Ishikawa (cell line): ENCODE data around the gene TNRC6C.

Experiments
- CEBPB ChIP-seq: IDR thresholded peaks from 2 replicates; pipeline ENCODE4 v1.6.1; 2012
- CREB1 ChIP-seq: IDR thresholded peaks from 2 replicates; pipeline ENCODE4 v1.6.1; 2012; ENCODE audit warnings: low read depth
- EGR1 ChIP-seq: IDR thresholded peaks from 2 replicates; pipeline ENCODE4 v1.6.1; 2012
- EP300 ChIP-seq: IDR thresholded peaks from 2 replicates; pipeline ENCODE4 v1.6.1; 2012; ENCODE audit warnings: borderline replicate concordance
- FOXM1 ChIP-seq: IDR thresholded peaks from 2 replicates; pipeline ENCODE4 v1.6.1; 2012; ENCODE audit warnings: low read depth, borderline replicate concordance
- NFIC ChIP-seq: IDR thresholded peaks from 2 replicates; pipeline ENCODE4 v1.6.1; 2012
- RAD21 ChIP-seq: IDR thresholded peaks from 2 replicates; pipeline ENCODE4 v1.6.1; 2012; ENCODE audit warnings: low read depth
- REST ChIP-seq: IDR thresholded peaks from 2 replicates; pipeline ENCODE4 v1.6.1; 2012; ENCODE audit warnings: low read depth, mild to moderate bottlenecking
- TAF1 ChIP-seq: IDR thresholded peaks from 2 replicates; pipeline ENCODE4 v1.6.1; 2012; ENCODE audit warnings: low read depth, mild to moderate bottlenecking
- TCF12 ChIP-seq: IDR thresholded peaks from 2 replicates; pipeline ENCODE4 v1.6.1; 2012; ENCODE audit warnings: low read depth
- TEAD4 ChIP-seq: IDR thresholded peaks from 2 replicates; pipeline ENCODE4 v1.6.1; 2012
- YY1 ChIP-seq: IDR thresholded peaks from 2 replicates; pipeline ENCODE4 v1.6.1; 2012; ENCODE audit warnings: low read depth
- ZBTB7A ChIP-seq: IDR thresholded peaks from 2 replicates; pipeline ENCODE4 v1.6.1; 2012; ENCODE audit warnings: low read depth
- TF ChIP-seq, protein P1 (sequence below): IDR thresholded peaks from 2 replicates; pipeline ENCODE4 v1.6.1; 2012

DNA sequence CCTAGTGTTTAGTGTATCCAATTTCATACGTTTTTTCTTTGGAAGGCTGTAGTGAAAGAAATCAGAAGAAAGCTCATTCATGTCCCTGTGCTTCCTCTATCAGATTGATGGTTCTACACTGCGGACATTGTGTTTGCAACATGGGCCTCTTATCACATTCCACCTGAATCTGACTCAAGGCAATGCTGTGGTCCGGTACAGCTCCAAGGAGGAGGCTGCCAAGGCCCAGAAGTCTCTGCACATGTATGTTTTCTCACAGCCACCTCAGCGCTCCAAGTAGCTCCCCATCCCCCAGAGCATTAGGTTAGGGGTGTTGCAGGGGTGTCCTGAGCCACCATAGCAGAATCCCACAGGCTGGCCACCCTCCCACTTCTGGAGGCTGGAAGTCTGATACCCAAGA lies 144.8 kb downstream of the TNRC6C start:
- TF ChIP-seq CEBPB (no peak), RAD21 (no peak), EP300 (no peak), TEAD4 (no peak), TAF1 (no peak), REST (no peak), FOXM1 (no peak), TCF12 (no peak), YY1 (no peak), NFIC (no peak), ZBTB7A (no peak), CREB1 (no peak), EGR1 (no peak)
- TF ChIP-seq, protein P1, sequence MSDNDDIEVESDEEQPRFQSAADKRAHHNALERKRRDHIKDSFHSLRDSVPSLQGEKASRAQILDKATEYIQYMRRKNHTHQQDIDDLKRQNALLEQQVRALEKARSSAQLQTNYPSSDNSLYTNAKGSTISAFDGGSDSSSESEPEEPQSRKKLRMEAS = no peak
